HG03575 (cell line): Measurements from ENCODE around the gene SLC8A2.

Experiments used
- ATAC-seq: cut with Tn5 transposase; IDR thresholded peaks from one replicate; pipeline ENCODE4 v1.9.1; 2021; ENCODE audit not compliant: unreplicated experiment, insufficient number of reproducible peaks, low FRiP score; ENCODE audit errors: extremely low read depth

SLC8A2 gene, protein sequence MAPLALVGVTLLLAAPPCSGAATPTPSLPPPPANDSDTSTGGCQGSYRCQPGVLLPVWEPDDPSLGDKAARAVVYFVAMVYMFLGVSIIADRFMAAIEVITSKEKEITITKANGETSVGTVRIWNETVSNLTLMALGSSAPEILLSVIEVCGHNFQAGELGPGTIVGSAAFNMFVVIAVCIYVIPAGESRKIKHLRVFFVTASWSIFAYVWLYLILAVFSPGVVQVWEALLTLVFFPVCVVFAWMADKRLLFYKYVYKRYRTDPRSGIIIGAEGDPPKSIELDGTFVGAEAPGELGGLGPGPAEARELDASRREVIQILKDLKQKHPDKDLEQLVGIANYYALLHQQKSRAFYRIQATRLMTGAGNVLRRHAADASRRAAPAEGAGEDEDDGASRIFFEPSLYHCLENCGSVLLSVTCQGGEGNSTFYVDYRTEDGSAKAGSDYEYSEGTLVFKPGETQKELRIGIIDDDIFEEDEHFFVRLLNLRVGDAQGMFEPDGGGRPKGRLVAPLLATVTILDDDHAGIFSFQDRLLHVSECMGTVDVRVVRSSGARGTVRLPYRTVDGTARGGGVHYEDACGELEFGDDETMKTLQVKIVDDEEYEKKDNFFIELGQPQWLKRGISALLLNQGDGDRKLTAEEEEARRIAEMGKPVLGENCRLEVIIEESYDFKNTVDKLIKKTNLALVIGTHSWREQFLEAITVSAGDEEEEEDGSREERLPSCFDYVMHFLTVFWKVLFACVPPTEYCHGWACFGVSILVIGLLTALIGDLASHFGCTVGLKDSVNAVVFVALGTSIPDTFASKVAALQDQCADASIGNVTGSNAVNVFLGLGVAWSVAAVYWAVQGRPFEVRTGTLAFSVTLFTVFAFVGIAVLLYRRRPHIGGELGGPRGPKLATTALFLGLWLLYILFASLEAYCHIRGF

DNA sequence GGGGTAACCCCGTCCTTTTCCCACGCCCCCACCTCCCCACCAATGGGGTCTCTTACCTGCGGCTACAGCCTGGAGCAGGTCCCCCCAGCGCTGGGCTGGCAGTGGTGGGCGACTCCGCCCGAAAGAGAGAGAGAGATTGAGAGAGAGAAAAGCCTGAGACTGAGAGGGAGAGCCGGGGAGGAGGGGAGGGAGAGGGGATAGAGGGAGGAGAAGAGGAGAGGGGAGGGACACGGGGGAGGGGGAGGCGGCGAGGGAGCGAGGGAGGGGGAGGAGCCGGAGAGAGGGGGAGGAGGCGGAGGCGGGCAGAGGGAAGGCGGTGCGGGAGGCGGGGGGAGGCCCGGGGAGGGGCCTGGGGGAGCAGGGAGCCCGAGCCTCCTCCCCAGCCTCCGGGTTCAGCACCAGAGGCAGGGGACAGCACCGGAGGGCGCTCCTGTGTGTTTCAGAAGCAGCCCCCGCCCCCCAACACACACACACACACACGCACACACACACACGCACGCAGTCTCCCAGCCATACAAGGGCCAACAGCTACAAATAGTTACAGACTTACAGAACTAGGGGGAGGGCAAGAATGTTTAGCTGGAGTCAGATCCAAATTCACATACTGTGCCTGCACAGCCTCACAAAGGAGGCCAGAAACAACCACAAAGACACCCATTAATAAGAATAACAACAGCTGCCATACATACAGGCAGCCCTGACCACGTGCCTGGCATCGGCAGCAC lies at the start of gene SLC8A2:
Gene SLC8A2, minus strand, starts transcription at position 161 of the 725 bp plus-strand sequence. CDS start 5,490 bp downstream, outside the sequence.
- no peak for ATAC-seq

DNA sequence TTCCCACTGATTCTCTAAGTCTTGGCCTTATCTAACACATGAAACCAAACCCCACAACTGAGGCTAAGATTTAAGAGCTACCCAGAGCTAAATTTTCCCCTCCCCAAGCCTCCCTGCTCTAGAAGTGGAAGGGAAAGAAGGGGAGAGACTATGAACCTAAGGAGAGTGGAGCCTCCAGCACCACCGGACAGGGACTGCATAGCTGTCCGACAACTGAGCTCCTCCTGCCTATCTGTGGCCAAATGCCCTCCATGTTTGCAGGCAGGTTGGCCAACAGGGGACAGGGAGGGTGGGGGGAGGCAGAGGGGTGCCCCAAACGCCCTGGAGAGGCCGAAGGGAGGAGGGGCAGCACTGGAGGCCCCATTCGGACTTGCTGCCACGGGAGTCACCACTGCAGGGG lies 49.1 kb upstream of the SLC8A2 start:
- no peak for ATAC-seq

DNA sequence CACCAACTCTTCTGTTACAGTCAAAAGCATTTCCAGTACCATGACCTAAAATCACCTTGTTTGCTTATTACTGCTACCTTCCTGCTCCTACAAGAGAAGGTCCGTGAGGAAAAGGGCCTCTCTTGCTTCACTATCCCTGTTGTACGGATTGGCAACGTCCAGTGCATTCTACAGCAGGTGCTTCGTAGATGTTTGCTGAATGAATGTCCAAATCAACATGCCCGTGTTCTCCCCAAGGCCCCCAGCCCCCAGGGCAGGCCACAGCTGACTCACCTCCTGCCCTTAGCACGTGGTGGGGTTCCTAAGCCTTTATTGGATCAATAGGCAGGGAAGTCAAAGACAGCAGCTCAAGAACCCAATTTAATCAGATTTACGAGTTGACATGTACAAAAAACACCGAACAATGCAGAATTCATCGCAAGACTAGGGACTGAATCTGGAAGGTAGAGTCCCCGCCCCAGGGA lies 48.7 kb upstream of the SLC8A2 start:
- no peak for ATAC-seq

DNA sequence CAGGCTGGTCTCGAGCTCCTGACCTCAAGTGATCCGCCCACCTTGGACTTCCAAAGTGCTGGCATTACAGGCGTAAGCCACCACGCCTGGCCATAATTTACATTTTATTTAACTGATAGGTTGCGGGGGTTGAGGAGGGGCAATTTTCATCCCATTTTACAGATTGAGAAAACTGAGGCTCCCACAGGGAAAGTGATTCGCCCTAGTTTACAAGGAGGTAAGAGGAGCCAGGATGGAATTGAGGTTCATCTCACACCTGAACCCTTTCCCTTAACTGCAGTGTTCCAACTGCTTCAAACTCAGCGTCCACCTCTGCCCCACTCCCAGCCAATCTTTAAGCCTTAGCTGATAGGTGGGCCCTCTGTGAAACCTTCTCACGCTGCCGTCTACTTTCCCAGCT lies 47.2 kb upstream of the SLC8A2 start:
- ATAC-seq: no peak

DNA sequence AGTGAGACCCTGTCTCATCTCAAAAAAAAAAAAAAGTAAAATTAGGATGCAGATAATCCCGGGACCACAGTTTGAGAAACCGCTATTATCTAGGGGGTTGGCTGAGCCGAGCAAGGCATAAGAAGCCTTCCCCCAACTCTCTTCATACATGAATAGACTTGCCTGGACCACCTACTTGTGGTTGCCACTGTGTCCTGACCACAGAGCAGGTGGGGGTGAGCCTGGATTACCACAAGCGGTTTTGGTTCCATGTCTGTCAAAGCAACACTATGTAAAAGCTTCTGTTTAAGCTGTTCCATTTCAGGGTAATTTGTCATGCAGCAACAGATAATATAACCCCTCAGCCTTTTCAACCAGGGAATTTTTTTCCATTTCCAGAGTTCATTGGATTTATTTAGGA lies 46.4 kb upstream of the SLC8A2 start:
- ATAC-seq: no peak

DNA sequence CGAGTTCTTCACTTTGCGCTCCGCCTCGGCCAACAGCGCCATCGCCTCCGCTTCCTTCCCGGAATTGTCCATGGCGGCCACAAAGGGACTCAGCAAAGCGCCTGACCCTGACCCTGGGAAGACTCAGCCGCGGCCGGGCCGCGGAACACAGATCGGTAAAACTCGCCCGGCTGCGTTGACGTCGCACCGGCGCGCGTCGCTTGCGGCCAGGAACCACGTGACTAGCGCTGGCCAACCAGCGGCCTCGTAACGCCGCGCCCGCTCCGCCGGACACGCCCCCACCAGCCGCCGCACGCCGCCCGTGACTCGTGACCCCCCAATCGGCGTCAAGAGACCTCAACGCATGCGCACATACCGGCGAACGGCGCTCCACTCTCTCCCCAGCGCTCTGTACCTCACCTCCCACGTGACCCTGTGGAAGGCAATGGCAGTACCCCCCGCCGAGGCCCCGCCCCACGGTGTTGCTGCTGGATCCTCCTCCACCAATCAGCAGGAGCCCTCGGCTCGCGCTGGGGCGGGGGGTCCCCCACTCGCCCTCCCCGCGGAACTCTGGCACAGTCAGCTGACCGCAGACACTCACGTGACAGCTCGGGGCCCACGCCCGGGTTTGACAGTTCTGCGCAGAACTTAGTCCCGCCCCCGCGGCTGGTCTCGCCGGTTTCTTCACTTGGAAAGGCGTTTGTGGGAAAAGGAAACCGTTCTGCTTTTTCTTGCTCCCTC lies 43.3 kb upstream of the SLC8A2 start, which contains the start of gene NAPA:
Gene NAPA, minus strand, starts transcription at position 195 of the 720 bp plus-strand sequence. Its CDS starts 123 bp downstream, at position 72.
- ATAC-seq: peak; percentile 44

DNA sequence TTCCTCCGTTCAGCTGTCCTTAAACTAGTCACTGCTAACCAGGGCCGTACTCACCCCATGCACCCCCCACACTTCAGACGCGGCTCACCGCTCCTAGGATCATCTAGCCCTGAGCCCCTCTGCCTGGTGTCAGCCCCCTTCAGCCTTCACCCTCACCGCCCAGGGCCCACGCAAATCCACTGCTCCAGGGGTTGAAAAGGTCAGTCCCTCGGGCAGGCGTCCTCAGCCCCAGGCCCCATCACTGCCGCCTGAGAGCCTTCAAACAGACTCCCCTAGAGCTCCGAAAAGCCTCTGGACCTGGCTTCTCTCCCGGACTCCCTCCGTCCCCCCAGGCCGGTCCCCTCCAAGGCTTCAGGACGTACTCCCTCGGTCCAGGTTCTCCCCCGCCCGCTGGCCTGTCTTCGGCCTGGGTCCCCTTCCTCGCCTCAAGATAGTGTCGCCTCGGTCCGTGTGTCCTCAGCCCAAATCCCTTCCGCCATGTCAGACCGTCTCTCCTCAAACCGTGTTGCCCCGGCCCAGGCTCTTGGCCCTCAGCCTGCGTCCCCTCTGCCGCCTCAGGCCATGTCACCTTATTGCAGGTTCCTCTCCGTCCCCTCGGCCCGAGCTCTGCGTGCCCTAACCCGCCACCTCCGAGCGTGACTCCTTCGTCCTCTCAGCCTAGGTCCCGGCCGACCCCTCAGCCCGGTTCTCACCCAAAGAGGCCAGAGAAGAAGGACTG lies 42.6 kb upstream of the SLC8A2 start:
- ATAC-seq: no peak

DNA sequence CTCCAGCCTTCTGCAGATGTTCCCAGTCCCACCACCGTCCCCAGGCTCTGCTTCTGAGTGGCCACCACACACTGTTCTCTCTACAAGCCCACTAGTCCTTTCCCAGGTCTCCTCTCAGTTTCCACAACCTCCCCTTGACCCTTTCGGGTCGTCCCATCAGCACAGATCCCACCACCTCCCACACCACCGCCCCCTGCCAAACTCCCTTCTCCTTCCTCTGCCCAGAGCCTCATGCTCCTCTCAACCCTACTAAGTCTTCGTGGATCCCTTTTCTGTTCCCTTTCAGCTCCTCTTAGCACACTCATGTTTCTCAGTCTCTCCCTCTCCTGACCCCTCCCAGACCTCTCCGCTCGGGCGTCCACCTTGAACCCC lies 41.2 kb upstream of the SLC8A2 start:
- ATAC-seq: no peak

DNA sequence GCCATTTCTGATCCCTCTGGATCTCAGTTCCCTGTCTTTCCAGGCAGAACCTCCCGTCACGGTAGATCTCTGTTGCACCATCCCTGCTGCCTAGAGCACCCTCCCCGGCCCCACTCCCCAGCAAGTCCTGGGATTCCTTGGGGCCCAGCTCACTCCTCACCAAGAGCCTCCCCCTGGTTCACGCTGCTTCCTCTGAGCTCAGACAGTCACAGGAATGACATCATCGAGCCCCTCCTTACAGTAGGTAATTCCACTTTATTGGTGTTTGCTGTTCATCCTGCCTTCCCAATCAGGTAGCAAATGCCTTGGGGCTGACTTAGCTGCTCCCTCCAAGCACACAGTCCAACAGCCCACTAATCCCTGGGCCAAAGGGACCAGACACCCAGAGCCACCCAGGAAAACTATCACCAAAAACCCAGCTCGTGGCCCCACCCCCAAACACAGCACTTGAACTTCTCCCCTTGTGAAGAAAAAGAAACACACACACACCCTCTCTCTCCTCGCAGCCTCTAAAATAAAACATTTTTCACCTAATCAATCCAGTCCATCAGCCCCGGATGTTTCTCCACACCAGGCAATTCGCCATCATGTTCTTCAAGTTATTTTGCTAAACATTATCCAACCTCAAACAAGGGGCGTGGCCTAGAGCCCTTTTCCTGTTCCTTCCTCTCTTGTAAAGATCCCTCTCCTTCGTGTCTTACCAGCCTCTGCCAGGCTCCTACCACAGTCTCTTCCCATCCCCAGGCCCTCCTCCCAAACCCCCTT lies 40.7 kb upstream of the SLC8A2 start:
- no peak for ATAC-seq

DNA sequence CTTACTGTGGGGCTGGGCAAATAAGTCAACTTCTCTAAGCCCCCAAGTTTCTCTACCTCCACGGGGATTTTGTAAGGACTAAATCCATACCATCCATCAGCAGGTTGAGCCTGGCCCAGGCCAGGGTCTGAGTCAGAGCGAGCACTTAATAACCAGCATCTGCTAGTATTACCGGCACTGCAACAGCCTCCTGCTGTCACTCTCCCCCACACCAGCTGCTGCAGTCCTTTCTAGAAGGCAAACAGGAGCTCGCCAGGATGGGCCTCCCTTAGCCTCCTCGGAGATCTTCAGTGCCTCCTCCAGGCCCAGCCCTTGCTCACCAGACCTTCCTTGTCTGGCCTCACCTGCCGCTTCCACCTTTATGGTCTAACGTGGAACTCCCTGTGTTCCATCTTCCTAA lies 40.0 kb upstream of the SLC8A2 start:
- ATAC-seq: no peak

DNA sequence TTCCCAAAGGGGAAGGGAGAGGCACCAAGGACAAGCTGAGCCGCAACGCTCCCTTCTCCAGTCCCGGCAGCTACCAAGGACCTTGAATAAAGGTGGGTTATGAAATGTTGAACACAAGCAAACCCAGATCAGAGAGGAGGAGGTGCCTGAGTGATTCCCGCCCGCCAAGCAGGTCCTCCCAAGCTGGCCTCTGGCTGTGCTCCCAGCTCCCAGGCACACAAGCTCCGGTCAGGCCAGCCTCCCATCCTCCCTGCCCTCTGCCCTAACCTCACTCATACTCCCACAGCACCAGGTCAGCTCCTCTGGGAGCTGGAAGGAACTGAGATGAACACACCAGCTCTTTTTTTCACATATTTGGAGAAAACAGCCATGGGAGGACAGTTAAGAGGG lies 39.4 kb upstream of the SLC8A2 start:
- ATAC-seq: no peak

DNA sequence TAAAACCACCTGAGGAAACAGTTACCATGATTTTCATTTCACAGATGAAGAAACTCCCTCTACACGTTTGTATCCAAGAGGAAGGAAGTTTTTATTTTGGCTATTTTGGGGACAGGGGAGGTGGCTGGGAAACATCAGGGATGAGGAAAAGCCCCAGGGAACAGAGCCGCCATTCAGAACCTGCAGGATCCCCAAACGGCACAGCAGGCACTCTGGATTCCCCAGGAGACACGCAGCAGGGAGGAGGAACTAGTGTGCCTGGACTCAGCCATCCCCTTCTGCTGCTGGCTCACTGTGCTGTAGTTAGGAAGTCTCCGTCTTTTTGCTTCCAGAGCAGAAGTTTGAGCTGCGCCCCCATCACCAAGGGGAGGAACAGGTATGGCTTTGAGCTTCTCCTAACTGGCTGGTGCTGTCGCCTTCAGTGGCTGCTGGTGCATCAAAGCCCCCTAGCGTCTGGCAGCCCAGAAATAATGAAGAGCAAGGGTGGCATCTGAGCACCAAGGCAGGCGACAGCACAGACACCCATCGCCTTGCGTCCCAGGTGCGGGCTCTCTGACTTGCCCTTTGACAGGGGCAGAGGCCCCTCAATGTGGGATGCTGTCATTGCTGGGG lies 38.9 kb upstream of the SLC8A2 start:
- no peak for ATAC-seq

DNA sequence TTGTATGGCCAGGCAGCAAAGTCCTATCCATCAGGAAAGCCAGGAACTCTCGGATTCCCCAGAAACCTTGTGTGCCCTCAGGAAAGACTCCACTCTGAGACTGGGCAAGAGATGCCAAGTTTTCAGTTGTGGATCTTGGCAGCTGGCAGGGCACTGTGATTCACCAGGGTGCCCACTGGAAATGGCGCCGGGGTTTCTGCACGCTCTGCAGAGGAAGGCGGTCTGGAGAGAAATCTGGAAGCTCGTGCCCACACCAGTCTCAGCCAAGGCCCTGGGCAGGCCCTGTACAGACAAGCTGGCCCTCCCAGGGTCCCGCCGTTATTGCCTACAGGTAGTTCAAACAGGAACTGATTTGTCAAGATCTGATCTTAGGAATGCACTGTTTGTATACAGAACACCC lies 38.3 kb upstream of the SLC8A2 start:
- no peak for ATAC-seq

DNA sequence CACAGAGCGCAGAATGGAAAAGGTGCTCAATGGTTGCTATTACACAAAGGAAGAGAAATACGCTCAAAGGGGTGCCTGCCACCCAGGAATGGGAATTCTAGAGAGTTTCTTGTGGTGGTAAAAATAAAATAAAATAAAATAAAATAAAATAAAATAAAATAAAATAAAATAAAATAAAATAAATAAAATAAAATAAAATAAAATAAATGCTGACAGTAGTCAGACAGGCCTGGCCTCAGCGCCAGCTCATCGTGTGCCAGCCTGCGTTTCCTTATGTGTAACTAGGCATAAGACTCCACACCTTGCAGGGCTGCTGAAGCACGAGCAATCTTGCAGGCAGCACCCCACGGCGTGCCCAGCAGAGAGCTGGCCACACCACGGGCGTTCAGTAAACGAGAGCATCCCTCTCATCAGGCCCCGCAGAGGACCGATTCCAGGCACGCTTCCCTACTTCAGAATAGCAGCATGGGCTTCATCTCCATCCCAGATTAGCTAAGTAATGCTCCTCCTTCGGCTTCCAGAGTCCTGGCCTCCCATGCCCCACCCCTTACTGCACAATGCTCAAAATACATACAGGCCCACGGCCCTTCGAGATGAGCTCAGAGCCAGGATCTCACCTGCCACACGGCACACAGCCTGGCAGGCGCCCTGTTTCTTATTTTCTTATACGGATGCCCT lies 37.6 kb upstream of the SLC8A2 start:
- no peak for ATAC-seq

DNA sequence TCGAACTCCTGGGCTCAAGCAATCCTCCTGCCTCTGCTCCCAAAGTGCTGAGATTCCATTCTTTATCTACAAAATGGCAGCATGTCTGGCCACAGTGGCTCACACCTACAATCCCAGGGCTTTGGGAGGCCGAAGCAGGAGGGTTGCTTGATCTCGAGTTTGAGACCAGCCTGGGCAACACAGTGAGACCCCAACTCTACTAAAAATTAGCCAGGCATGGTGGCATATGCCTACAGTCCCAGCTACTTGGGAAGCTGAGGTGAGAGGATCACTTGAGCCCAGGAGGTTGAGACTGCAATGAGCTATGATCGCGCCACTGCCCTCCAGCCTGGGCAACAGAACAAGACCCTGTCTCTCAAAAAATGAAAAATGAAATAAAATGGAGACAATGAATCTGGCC lies 37.0 kb upstream of the SLC8A2 start:
- no peak for ATAC-seq

DNA sequence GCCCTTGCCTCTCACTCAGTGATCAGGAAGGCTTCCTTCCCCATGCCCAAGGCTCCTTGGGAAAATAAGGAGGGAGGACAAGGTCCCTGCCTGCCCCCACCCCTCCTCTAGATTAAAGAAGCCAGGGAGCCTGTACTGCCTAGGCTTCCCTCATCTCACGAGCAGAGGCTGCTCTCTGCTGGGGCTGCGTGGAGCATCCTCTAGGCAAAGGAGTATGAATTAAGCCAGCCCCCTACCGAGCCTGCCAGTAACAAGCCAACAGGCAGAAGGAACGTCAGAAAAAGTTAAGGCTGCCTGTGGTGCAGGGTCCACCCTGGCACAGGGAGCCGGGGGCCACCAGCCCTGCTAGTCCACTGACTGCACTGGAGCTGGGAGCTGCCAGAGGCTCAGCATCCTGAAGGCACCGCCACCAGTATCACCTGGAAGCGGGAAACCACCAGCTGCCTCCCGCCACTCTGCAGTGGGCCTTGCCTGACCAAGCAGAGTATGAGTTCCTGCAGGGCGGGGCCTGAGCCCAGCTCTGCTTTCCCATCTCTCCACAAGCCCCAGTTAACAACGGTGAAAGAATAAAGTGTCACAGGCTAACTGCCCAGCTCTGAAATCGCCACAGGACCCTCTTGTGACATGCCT lies 36.3 kb upstream of the SLC8A2 start:
- ATAC-seq: no peak
